PC-3 (cell line): ENCODE measurements around the gene PLD1.

Source experiments
- EZH2 ChIP-seq: fragments of 300-600 bp; sonication (generic); IDR thresholded peaks from one replicate; pipeline ENCODE4 v1.6.1; 2017; ENCODE audit warnings: antibody characterized with exemption, mild to moderate bottlenecking, low read length; ENCODE audit not compliant: unreplicated experiment
- TF ChIP-seq, protein P1 (sequence below): fragments of 300-600 bp; sonication (generic); conservative IDR thresholded peaks from 2 replicates; pipeline ENCODE4 v1.5.1; 2017; ENCODE audit warnings: antibody characterized with exemption, low read depth, mild to moderate bottlenecking, low read length

DNA sequence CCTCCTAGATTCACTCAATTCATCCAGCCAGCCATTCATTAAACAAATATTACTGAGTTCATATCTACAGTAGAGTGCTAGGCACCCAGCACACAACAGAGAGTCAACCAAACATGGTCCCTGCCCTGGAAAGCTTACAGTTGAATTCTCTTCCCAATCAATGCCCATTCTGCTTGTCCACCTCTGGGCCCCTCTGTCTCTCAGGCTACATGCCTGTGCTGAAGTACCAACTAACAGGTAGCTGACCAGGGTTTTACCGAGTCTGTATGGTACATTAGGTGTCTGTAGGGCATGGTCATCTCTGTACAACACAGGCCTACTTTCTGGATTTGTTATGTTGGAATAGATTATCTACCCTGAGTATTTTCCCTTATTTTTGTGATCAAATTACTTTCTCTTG is 23.3 kb downstream of the PLD1 start:
- TF ChIP-seq, protein P1, sequence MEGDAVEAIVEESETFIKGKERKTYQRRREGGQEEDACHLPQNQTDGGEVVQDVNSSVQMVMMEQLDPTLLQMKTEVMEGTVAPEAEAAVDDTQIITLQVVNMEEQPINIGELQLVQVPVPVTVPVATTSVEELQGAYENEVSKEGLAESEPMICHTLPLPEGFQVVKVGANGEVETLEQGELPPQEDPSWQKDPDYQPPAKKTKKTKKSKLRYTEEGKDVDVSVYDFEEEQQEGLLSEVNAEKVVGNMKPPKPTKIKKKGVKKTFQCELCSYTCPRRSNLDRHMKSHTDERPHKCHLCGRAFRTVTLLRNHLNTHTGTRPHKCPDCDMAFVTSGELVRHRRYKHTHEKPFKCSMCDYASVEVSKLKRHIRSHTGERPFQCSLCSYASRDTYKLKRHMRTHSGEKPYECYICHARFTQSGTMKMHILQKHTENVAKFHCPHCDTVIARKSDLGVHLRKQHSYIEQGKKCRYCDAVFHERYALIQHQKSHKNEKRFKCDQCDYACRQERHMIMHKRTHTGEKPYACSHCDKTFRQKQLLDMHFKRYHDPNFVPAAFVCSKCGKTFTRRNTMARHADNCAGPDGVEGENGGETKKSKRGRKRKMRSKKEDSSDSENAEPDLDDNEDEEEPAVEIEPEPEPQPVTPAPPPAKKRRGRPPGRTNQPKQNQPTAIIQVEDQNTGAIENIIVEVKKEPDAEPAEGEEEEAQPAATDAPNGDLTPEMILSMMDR: no peak
- no peak for TF ChIP-seq EZH2
